ENCODE data around the gene CAB39L.
"Not testable (repeated sequence)": the region's sequence is repeated elsewhere in the genome, so short reads cannot be mapped to it uniquely, and the experiment has no call there.

Gene CAB39L

GRCh38 chr13:49346460-49346859, 97.4 kb downstream of the CAB39L start:
- no peak for DNase-seq (ENCODE audit: low read depth in 2 of 2)

GRCh38 chr13:49343731-49344130, 100.1 kb downstream of the CAB39L start:
- DNase-seq (ENCODE audit: low read depth in 2 of 2): no peak

- no peak for DNase-seq (ENCODE audit: low read depth in 2 of 2)
These were observed 100.6 kb downstream of the CAB39L start for GRCh38 chr13:49343255-49343654.

- no peak for DNase-seq (ENCODE audit: low read depth in 2 of 2)
These were observed 101.4 kb downstream of the CAB39L start for GRCh38 chr13:49342454-49342853.

- no peak for DNase-seq (ENCODE audit: low read depth in 2 of 2)
These were observed 101.9 kb downstream of the CAB39L start for GRCh38 chr13:49341941-49342340.

- no peak for DNase-seq (ENCODE audit: low read depth in 2 of 2)
These were observed 102.3 kb downstream of the CAB39L start for GRCh38 chr13:49341517-49341916.

- no peak for DNase-seq (ENCODE audit: low read depth in 2 of 2)
These were observed 103.7 kb downstream of the CAB39L start for GRCh38 chr13:49340161-49340560.

GRCh38 chr13:49336655-49337054, 107.2 kb downstream of the CAB39L start:
- no peak for DNase-seq (ENCODE audit: low read depth in 2 of 2)

- no peak for DNase-seq (ENCODE audit: low read depth in 2 of 2)
These were observed 113.4 kb downstream of the CAB39L start for GRCh38 chr13:49330546-49330864.

- no peak for DNase-seq (ENCODE audit: low read depth in 2 of 2)
These were observed 113.9 kb downstream of the CAB39L start for GRCh38 chr13:49329831-49330545.

GRCh38 chr13:49327145-49327544, 116.7 kb downstream of the CAB39L start:
- DNase-seq (ENCODE audit: low read depth in 2 of 2): not testable (repeated sequence)

GRCh38 chr13:49326222-49326917, 117.5 kb downstream of the CAB39L start:
- DNase-seq (ENCODE audit: low read depth in 2 of 2): no peak

- no peak for DNase-seq (ENCODE audit: low read depth in 2 of 2)
These were observed 120.5 kb downstream of the CAB39L start for GRCh38 chr13:49323344-49323743.

- no peak for DNase-seq (ENCODE audit: low read depth in 2 of 2)
These were observed 121.2 kb downstream of the CAB39L start for GRCh38 chr13:49322702-49323101.

GRCh38 chr13:49320975-49321374, 122.9 kb downstream of the CAB39L start:
- no peak for DNase-seq (ENCODE audit: low read depth in 2 of 2)

GRCh38 chr13:49319951-49320350, 123.9 kb downstream of the CAB39L start:
- no peak for DNase-seq (ENCODE audit: low read depth in 2 of 2)

- no peak for DNase-seq (ENCODE audit: low read depth in 2 of 2)
These were observed 124.3 kb downstream of the CAB39L start for GRCh38 chr13:49319551-49319950.

GRCh38 chr13:49315756-49316482, 127.9 kb downstream of the CAB39L start:
- no peak for DNase-seq (ENCODE audit: low read depth in 2 of 2)

GRCh38 chr13:49315036-49315565, 128.8 kb downstream of the CAB39L start:
- DNase-seq (ENCODE audit: low read depth in 2 of 2): no peak

GRCh38 chr13:49314344-49314882, 129.5 kb downstream of the CAB39L start:
- DNase-seq (ENCODE audit: low read depth in 2 of 2): no peak

- no peak for DNase-seq (ENCODE audit: low read depth in 2 of 2)
These were observed 132.0 kb downstream of the CAB39L start for GRCh38 chr13:49311816-49312215.

- DNase-seq (ENCODE audit: low read depth in 2 of 2): no peak
These were observed 133.6 kb downstream of the CAB39L start for GRCh38 chr13:49310251-49310650.
